AG04450 (cell line): ENCODE results near the gene RHAG. TPM values are rescaled to one million over a fixed set of nuclear protein-coding genes. Genes with fewer than 3 reads are reported as not detected.
A peak's percentile ranks its signal among the peaks of the same experiment; 100 is the strongest.

Experiments
- CTCF ChIA-PET: fragments of 300-600, 350-600 bp; formaldehyde crosslinking; extraction: SDS; loops from one replicate; lab custom pipeline; 2022; ENCODE audit warnings: antibody characterized with exemption, inconsistent platforms; lab: Charles Lee
- POLR2A ChIA-PET: fragments of 350-600 bp; formaldehyde crosslinking; extraction: SDS; loops from one replicate; lab custom pipeline; 2021; ENCODE audit warnings: antibody characterized with exemption, inconsistent platforms; lab: Yijun Ruan, JAX
- DNase-seq: peaks from one replicate; pipeline ENCODE4 v3.0.0-alpha.2; 2011; ENCODE audit warnings: low read depth, low spot score
- H3K27ac ChIP-seq: one replicate; pipeline ENCODE4 v1.5.1; 2012; ENCODE audit warnings: low read depth, low read length, control low read depth
- H3K27me3 ChIP-seq: one replicate; pipeline ENCODE4 v1.6.0; 2012; ENCODE audit warnings: low read length; ENCODE audit not compliant: control insufficient read depth, insufficient read depth
- H3K4me3 ChIP-seq: 2 replicates; pipeline ENCODE4 v1.5.1; 2011; ENCODE audit warnings: mild to moderate bottlenecking, low read depth, low read length, control low read depth
- H3K9me3 ChIP-seq: 2 replicates; pipeline ENCODE4 v1.5.1; 2012; ENCODE audit warnings: low read length; ENCODE audit not compliant: control insufficient read depth, insufficient read depth
- polyA plus RNA-seq: library from polyadenylated mRNA; depleted of rRNA; stranded (reverse); fragments of >200 nt; gene quantifications from 2 replicates; pipeline ENCODE4 v1.2.3, GENCODE V29; 2011
- TF ChIP-seq, protein P1 (sequence below): IDR thresholded peaks from 2 replicates; pipeline ENCODE4 v1.5.1; 2011; ENCODE audit warnings: low read depth, low read length, control low read depth, inconsistent platforms

The RHAG gene
- polyA plus RNA-seq, 1 experiment = not detected

DNA sequence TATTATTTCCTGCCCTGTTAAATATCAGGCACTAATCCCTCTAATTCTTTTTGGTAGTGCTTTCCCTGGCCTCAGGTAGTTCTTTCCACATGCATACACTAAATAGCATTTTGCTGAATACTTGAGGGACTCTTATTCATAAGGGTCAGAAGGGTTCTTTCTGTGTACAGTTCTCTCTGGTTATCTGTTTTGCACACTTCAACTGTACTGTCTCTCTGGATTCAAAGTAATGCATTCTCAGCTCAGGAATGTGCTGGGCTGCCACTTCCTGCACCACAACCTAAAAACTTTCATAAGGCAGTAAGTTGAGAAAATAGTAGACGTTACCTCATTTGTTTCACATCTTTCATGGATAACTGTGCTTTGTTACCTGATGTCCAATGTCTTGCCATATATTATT, 54.1 kb downstream of the RHAG start:
- TF ChIP-seq, protein P1, sequence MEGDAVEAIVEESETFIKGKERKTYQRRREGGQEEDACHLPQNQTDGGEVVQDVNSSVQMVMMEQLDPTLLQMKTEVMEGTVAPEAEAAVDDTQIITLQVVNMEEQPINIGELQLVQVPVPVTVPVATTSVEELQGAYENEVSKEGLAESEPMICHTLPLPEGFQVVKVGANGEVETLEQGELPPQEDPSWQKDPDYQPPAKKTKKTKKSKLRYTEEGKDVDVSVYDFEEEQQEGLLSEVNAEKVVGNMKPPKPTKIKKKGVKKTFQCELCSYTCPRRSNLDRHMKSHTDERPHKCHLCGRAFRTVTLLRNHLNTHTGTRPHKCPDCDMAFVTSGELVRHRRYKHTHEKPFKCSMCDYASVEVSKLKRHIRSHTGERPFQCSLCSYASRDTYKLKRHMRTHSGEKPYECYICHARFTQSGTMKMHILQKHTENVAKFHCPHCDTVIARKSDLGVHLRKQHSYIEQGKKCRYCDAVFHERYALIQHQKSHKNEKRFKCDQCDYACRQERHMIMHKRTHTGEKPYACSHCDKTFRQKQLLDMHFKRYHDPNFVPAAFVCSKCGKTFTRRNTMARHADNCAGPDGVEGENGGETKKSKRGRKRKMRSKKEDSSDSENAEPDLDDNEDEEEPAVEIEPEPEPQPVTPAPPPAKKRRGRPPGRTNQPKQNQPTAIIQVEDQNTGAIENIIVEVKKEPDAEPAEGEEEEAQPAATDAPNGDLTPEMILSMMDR = no peak
- ChIA-PET CTCF (interaction anchor here (2.5 kb wide), 1 partner anchor 50 kb away, joined by 9 read pairs; no protein-coding TSS in a partner anchor), POLR2A (no interaction called here)
- Histone ChIP-seq H3K27me3 (no peaks in the 10 kb centered on the region), H3K9me3 (no peaks in the 10 kb centered on the region), H3K4me3 (no peak overlapping the region), H3K27ac (no peak overlapping the region)
- no peak for DNase-seq

DNA sequence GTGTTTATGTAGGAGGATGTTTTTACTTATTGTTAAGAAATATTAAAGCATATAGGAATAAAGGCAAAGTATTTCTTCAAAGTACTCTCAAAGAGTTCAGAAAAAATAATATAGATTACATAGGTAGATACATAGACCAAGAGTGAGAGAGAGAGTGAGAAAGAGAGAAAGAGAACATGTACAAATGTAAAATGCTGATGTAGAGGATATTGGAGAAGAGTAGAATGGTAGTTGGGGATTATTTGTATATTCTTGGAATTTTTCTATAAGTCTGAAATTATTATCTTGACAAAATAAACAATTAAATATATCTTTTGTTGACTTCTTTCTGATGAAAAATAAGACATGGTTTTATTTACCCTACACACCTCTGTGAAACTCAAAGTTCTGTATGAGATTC, 57.0 kb downstream of the RHAG start:
- TF ChIP-seq, protein P1 = no peak
- ChIA-PET POLR2A (no interaction called here), CTCF (interaction anchor here (0.6 kb wide), 1 partner anchor 48 kb away, joined by 3 read pairs; no protein-coding TSS in a partner anchor)
- no peaks in the 10 kb centered on the region for H3K9me3 ChIP-seq
- no peak for DNase-seq
- no peaks in the 10 kb centered on the region for H3K27me3 ChIP-seq
- no peak overlapping the region for H3K4me3 ChIP-seq
- no peak overlapping the region for H3K27ac ChIP-seq

DNA sequence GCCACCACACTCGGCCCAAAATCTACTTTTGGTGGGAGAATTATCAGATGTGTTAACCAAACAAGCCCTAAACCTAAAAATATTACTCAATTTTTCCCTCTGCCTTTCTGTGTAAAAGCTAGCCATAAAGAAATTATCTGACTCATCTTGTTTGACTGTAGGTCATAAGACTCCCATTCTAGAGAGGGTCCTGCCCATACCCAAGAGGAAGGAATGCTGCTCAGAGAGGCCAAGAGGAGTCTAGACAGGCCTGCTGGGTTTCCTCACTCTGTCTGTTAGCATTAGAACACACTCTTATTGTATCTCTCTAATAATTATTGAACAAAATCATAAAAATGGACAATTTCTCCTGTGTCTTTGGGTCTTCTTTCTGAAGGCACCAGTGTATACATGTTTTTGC, 60.0 kb downstream of the RHAG start:
- Histone ChIP-seq H3K27ac (no peak overlapping the region), H3K27me3 (no peaks in the 10 kb centered on the region), H3K9me3 (no peaks in the 10 kb centered on the region), H3K4me3 (no peak overlapping the region)
- CTCF ChIA-PET = no interaction called here
- TF ChIP-seq, protein P1 = no peak
- POLR2A ChIA-PET = no interaction called here
- no peak for DNase-seq

DNA sequence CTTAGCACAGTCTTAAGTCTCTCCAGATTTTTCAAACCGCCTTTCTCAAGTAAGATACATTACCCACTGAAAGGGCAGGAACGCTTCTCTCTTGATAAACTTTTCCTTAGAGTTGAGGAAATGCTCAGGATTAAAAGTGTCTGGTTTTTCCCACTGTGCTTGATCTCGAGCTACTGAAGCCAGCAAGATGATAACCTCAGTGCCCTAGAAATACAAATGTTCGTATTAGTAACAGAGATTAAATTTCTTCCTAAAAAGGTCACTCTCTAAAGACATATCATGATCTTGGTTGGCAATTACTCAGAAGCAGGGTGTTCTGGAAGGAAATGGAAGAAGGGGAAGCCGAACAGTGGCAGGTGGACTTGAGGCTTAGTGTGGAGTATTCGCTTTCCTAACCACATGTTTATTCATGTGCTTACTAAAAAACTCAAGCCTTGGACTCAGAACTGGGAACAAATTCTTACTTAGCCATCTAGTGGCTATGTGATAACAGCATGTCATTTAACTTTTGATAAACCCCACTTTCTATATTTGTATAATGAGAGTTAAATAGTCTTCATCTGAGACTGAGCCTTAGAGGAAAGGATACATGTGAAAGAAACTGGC, 66.1 kb downstream of the RHAG start:
- Histone ChIP-seq H3K27me3 (peaks cover 2% of the 10 kb centered on the region), H3K27ac (no peak overlapping the region), H3K4me3 (no peak overlapping the region), H3K9me3 (no peaks in the 10 kb centered on the region)
- CTCF ChIA-PET = interaction anchor here (1.3 to 4.3 kb wide), 3 partner anchors 8 to 39 kb away, joined by 20 to 27 read pairs (median 22); no protein-coding TSS in a partner anchor
- POLR2A ChIA-PET = no interaction called here
- no peak for DNase-seq
- TF ChIP-seq, protein P1 = peak; percentile 19; the same call in 1 of the 2 replicates

DNA sequence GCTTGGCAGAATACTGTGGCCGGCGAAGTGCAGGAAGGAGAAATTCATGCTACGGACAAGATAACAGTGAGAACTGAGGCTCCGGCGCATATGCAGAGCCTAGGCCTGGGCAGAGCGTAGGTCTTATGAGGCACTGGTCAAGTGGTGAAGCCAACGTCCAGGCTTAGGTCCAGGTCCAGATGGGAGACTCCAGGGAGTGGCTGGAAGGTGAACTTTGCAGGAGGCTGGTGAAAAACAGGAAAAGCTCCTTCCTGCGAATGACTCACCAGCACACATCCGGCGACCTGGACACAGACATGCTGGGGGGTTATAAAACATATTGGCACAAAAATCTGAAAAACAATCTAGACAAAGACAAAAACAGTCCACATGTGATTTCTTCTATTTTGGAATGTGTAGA, 70.8 kb downstream of the RHAG start:
- POLR2A ChIA-PET = no interaction called here
- CTCF ChIA-PET = interaction anchor here (2.7 kb wide), 1 partner anchor 34 kb away, joined by 14 read pairs; no protein-coding TSS in a partner anchor
- no peak overlapping the region for H3K27ac ChIP-seq
- DNase-seq = no peak
- peaks cover 2% of the 10 kb centered on the region for H3K27me3 ChIP-seq
- H3K4me3 ChIP-seq = no peak overlapping the region
- no peaks in the 10 kb centered on the region for H3K9me3 ChIP-seq
- TF ChIP-seq, protein P1 = no peak
